K562 (cell line): ENCODE measurements around the gene ASXL2. TPM values are rescaled to one million over a fixed set of nuclear protein-coding genes. Genes with fewer than 3 reads are reported as not detected.

Source experiments
- CC2D1A ChIP-seq: fragments of 450-650 bp; IDR thresholded peaks from 2 replicates; pipeline ENCODE4 v1.6.1; 2017; ENCODE audit warnings: mild to moderate bottlenecking
- FOSL1 ChIP-seq: fragments of 200-800 bp; sonication (Bioruptor generic); conservative IDR thresholded peaks from 2 replicates; pipeline ENCODE4 v1.6.1; 2016; ENCODE audit warnings: missing genetic modification characterization, missing compliant biosample characterization
- HNRNPK ChIP-seq: fragments of 200-400 bp; formaldehyde crosslinking; IDR thresholded peaks from one replicate; pipeline ENCODE4 v1.6.1; 2018; ENCODE audit warnings: mild to moderate bottlenecking, low read depth, low read length; ENCODE audit not compliant: poor library complexity, severe bottlenecking
- NCOA1 ChIP-seq: fragments of 450-650 bp; IDR thresholded peaks from 2 replicates; pipeline ENCODE4 v1.6.1; 2016; ENCODE audit warnings: low read depth
- NR1H2 ChIP-seq: sonication (generic); formaldehyde crosslinking; IDR thresholded peaks from 2 replicates; pipeline ENCODE4 v1.4.0; 2020; ENCODE audit warnings: mild to moderate bottlenecking, missing genetic modification reagents
- PYGO2 ChIP-seq: fragments of 450-650 bp; IDR thresholded peaks from 2 replicates; pipeline ENCODE4 v1.6.1; 2016; ENCODE audit warnings: mild to moderate bottlenecking, missing genetic modification characterization, moderate library complexity, missing compliant biosample characterization
- SNAPC5 ChIP-seq: fragments of 250-450 bp; sonication (Bioruptor Pico); IDR thresholded peaks from 2 replicates; pipeline ENCODE4 v1.8.0; 2021; ENCODE audit warnings: moderate library complexity, mild to moderate bottlenecking, inconsistent platforms
- polyA plus RNA-seq, 8 experiments: library from polyadenylated mRNA; depleted of rRNA in 4 of 8; stranded (reverse) in 5 of 8; unstranded in 3 of 8; fragments of >200 nt; fragmentation: Nextera tagmentation in 2 of 8; fragmentation: Illumina TruSeq in 1 of 8; extraction: Ambion mirVana in 2 of 8; extraction: Trizol in 1 of 8; gene quantifications; 2 replicates each; pipeline versions ENCODE4 v1.2.1 to v1.2.3, GENCODE V29; 2011 to 2014; ENCODE audit warnings: inconsistent platforms in 1 of 8, missing spikeins in 1 of 8
- total RNA-seq, 7 experiments: library from RNA; depleted of rRNA in 6 of 7; stranded (reverse); fragments of >200 nt in 6 of 7; fragmentation: Illumina TruSeq in 2 of 7; extraction: Trizol in 2 of 7; gene quantifications; 2 replicates each; pipeline versions ENCODE4 v1.2.1 to v1.2.3, GENCODE V29; 2011 to 2021; ENCODE audit warnings: low replicate concordance in 1 of 7
- TF ChIP-seq, protein P1 (sequence below), 2 experiments: fragments of 450-650 bp; formaldehyde crosslinking in 1 of 2; IDR thresholded peaks; 2 replicates each; pipeline versions ENCODE4 v1.4.0 to v1.6.1; 2014 to 2020; ENCODE audit warnings: mild to moderate bottlenecking in 2 of 2, borderline replicate concordance in 1 of 2, low read depth in 1 of 2
- TF ChIP-seq, protein P2 (sequence below): fragments of 200-600 bp; sonication (generic); IDR thresholded peaks from one replicate; pipeline ENCODE4 v1.6.1; 2012; ENCODE audit warnings: mild to moderate bottlenecking, low read depth, low read length, inconsistent platforms

Gene ASXL2
- total and polyA plus RNA-seq, 9 of the 15 experiments (the other 6 are each of a cell fraction or from before 2014, with no cell fraction given), result 2.2 to 25.9 (median 9.0) TPM

GRCh38 chr2:25833566-25833965 is 44.7 kb downstream of the ASXL2 start (continued):
- TF ChIP-seq, protein P1, sequence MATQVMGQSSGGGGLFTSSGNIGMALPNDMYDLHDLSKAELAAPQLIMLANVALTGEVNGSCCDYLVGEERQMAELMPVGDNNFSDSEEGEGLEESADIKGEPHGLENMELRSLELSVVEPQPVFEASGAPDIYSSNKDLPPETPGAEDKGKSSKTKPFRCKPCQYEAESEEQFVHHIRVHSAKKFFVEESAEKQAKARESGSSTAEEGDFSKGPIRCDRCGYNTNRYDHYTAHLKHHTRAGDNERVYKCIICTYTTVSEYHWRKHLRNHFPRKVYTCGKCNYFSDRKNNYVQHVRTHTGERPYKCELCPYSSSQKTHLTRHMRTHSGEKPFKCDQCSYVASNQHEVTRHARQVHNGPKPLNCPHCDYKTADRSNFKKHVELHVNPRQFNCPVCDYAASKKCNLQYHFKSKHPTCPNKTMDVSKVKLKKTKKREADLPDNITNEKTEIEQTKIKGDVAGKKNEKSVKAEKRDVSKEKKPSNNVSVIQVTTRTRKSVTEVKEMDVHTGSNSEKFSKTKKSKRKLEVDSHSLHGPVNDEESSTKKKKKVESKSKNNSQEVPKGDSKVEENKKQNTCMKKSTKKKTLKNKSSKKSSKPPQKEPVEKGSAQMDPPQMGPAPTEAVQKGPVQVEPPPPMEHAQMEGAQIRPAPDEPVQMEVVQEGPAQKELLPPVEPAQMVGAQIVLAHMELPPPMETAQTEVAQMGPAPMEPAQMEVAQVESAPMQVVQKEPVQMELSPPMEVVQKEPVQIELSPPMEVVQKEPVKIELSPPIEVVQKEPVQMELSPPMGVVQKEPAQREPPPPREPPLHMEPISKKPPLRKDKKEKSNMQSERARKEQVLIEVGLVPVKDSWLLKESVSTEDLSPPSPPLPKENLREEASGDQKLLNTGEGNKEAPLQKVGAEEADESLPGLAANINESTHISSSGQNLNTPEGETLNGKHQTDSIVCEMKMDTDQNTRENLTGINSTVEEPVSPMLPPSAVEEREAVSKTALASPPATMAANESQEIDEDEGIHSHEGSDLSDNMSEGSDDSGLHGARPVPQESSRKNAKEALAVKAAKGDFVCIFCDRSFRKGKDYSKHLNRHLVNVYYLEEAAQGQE (IDR thresholded peaks at IDR 0.05; ENCODE audit: borderline replicate concordance), result no peak
- TF ChIP-seq, protein P1 (CRISPR knock-in tag; IDR thresholded peaks at IDR 0.05; ENCODE audit: low read depth), result no peak
- no peak for TF ChIP-seq NR1H2 (CRISPR knock-in tag)
- no peak for TF ChIP-seq CC2D1A
- TF ChIP-seq HNRNPK, result no peak
- no peak for TF ChIP-seq NCOA1
- TF ChIP-seq, protein P2, sequence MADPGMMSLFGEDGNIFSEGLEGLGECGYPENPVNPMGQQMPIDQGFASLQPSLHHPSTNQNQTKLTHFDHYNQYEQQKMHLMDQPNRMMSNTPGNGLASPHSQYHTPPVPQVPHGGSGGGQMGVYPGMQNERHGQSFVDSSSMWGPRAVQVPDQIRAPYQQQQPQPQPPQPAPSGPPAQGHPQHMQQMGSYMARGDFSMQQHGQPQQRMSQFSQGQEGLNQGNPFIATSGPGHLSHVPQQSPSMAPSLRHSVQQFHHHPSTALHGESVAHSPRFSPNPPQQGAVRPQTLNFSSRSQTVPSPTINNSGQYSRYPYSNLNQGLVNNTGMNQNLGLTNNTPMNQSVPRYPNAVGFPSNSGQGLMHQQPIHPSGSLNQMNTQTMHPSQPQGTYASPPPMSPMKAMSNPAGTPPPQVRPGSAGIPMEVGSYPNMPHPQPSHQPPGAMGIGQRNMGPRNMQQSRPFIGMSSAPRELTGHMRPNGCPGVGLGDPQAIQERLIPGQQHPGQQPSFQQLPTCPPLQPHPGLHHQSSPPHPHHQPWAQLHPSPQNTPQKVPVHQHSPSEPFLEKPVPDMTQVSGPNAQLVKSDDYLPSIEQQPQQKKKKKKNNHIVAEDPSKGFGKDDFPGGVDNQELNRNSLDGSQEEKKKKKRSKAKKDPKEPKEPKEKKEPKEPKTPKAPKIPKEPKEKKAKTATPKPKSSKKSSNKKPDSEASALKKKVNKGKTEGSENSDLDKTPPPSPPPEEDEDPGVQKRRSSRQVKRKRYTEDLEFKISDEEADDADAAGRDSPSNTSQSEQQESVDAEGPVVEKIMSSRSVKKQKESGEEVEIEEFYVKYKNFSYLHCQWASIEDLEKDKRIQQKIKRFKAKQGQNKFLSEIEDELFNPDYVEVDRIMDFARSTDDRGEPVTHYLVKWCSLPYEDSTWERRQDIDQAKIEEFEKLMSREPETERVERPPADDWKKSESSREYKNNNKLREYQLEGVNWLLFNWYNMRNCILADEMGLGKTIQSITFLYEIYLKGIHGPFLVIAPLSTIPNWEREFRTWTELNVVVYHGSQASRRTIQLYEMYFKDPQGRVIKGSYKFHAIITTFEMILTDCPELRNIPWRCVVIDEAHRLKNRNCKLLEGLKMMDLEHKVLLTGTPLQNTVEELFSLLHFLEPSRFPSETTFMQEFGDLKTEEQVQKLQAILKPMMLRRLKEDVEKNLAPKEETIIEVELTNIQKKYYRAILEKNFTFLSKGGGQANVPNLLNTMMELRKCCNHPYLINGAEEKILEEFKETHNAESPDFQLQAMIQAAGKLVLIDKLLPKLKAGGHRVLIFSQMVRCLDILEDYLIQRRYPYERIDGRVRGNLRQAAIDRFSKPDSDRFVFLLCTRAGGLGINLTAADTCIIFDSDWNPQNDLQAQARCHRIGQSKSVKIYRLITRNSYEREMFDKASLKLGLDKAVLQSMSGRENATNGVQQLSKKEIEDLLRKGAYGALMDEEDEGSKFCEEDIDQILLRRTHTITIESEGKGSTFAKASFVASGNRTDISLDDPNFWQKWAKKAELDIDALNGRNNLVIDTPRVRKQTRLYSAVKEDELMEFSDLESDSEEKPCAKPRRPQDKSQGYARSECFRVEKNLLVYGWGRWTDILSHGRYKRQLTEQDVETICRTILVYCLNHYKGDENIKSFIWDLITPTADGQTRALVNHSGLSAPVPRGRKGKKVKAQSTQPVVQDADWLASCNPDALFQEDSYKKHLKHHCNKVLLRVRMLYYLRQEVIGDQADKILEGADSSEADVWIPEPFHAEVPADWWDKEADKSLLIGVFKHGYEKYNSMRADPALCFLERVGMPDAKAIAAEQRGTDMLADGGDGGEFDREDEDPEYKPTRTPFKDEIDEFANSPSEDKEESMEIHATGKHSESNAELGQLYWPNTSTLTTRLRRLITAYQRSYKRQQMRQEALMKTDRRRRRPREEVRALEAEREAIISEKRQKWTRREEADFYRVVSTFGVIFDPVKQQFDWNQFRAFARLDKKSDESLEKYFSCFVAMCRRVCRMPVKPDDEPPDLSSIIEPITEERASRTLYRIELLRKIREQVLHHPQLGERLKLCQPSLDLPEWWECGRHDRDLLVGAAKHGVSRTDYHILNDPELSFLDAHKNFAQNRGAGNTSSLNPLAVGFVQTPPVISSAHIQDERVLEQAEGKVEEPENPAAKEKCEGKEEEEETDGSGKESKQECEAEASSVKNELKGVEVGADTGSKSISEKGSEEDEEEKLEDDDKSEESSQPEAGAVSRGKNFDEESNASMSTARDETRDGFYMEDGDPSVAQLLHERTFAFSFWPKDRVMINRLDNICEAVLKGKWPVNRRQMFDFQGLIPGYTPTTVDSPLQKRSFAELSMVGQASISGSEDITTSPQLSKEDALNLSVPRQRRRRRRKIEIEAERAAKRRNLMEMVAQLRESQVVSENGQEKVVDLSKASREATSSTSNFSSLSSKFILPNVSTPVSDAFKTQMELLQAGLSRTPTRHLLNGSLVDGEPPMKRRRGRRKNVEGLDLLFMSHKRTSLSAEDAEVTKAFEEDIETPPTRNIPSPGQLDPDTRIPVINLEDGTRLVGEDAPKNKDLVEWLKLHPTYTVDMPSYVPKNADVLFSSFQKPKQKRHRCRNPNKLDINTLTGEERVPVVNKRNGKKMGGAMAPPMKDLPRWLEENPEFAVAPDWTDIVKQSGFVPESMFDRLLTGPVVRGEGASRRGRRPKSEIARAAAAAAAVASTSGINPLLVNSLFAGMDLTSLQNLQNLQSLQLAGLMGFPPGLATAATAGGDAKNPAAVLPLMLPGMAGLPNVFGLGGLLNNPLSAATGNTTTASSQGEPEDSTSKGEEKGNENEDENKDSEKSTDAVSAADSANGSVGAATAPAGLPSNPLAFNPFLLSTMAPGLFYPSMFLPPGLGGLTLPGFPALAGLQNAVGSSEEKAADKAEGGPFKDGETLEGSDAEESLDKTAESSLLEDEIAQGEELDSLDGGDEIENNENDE, result no peak
- no peak for TF ChIP-seq PYGO2
- peak; percentile 78 for TF ChIP-seq FOSL1 (tag)
- TF ChIP-seq SNAPC5, result no peak
